H1 (cell line): ENCODE data around the gene NUP42. TPM values are rescaled to one million over a fixed set of nuclear protein-coding genes. Genes with fewer than 3 reads are reported as not detected.

ENCODE experiments used
- CTCF ChIA-PET: fragments of 300-600 bp; sonication (Branson Sonifier 250); formaldehyde crosslinking; loops from one replicate; lab custom pipeline; 2021; ENCODE audit not compliant: partially characterized antibody; lab: Charles Lee
- POLR2A ChIA-PET: fragments of 300-600 bp; sonication (Branson Sonifier 250); formaldehyde crosslinking; loops from one replicate; lab custom pipeline; 2021; ENCODE audit warnings: inconsistent platforms; ENCODE audit not compliant: partially characterized antibody; lab: Charles Lee
- DNase-seq, 2 experiments: peaks; one replicate each; pipeline versions ENCODE4 v3.0.0 to v3.0.0-alpha.2; 2010 to 2022; ENCODE audit warnings: low spot score in 2 of 2, low read depth in 1 of 2, mixed read lengths in 1 of 2
- FAIRE-seq: peaks from 2 replicates; lab custom pipeline; 2011; peaks lifted over from hg19 to GRCh38; lab: Jason Lieb, UNC
- H2AFZ ChIP-seq: 2 replicates; pipeline ENCODE4 v1.8.1; 2012; ENCODE audit warnings: low read length, inconsistent platforms
- H2AK5ac ChIP-seq: 2 replicates; pipeline ENCODE4 v1.6.1; 2013; ENCODE audit warnings: low read depth, low read length
- H2BK120ac ChIP-seq: replicated peaks from 2 replicates; pipeline ENCODE3; 2013; ENCODE audit warnings: low read depth, low read length, inconsistent platforms
- H2BK12ac ChIP-seq: 2 replicates; pipeline ENCODE4 v1.6.1; 2013; ENCODE audit warnings: low read depth, low read length
- H2BK15ac ChIP-seq: 2 replicates; pipeline ENCODE4 v1.6.1; 2013; ENCODE audit warnings: low read length
- H2BK20ac ChIP-seq: 2 replicates; pipeline ENCODE4 v1.6.1; 2013; ENCODE audit warnings: low read length
- H2BK5ac ChIP-seq: 2 replicates; pipeline ENCODE4 v1.6.1; 2013; ENCODE audit warnings: low read depth, low read length
- H3K14ac ChIP-seq: 2 replicates; pipeline ENCODE4 v1.6.1; 2013; ENCODE audit warnings: inconsistent platforms; ENCODE audit not compliant: insufficient read length
- H3K18ac ChIP-seq: 2 replicates; pipeline ENCODE4 v1.6.1; 2013; ENCODE audit warnings: low read length; ENCODE audit errors: extremely low read depth
- H3K23ac ChIP-seq: 2 replicates; pipeline ENCODE4 v1.6.1; 2013; ENCODE audit warnings: inconsistent platforms; ENCODE audit not compliant: insufficient read length
- H3K23me2 ChIP-seq: 2 replicates; pipeline ENCODE4 v1.6.1; 2013; ENCODE audit warnings: low read depth, low read length
- H3K27ac ChIP-seq: 2 replicates; pipeline ENCODE4 v1.6.1; 2011; ENCODE audit warnings: low read depth, low read length, inconsistent platforms
- H3K27me3 ChIP-seq, 4 experiments: replicated peaks in 1 of 4; 1 replicate in 1 of 4; 2 replicates in 3 of 4; pipeline versions ENCODE4 v1.6.1 to v1.8.1; 2011 to 2013; ENCODE audit warnings: low read length in 3 of 4, mild to moderate bottlenecking in 3 of 4, inconsistent platforms in 2 of 4, mixed read lengths in 2 of 4, moderate library complexity in 1 of 4; ENCODE audit not compliant: control insufficient read depth in 3 of 4, insufficient read depth in 3 of 4; ENCODE audit errors: extremely low read depth in 1 of 4
- H3K36me3 ChIP-seq, 4 experiments: 2 replicates each; pipeline versions ENCODE4 v1.6.1 to v1.8.1; 2011 to 2013; ENCODE audit warnings: mild to moderate bottlenecking in 4 of 4, low read length in 3 of 4, moderate library complexity in 2 of 4, control low read depth in 1 of 4, inconsistent platforms in 1 of 4; ENCODE audit not compliant: insufficient read depth in 4 of 4, control insufficient read depth in 2 of 4
- H3K4ac ChIP-seq: replicated peaks from 2 replicates; pipeline ENCODE3; 2013; ENCODE audit warnings: low read length, low read depth, mixed read lengths, inconsistent platforms; ENCODE audit not compliant: insufficient read length
- H3K4me1 ChIP-seq, 4 experiments: replicated peaks in 1 of 4; 1 replicate in 1 of 4; 2 replicates in 3 of 4; pipeline versions ENCODE4 v1.6.1 to v1.8.1; 2011 to 2013; ENCODE audit warnings: low read length in 3 of 4, inconsistent platforms in 2 of 4, mixed read lengths in 1 of 4; ENCODE audit not compliant: insufficient read depth in 4 of 4, control insufficient read depth in 3 of 4
- H3K4me2 ChIP-seq, 2 experiments: 2 replicates each; pipeline versions ENCODE4 v1.6.1 to v1.8.1; 2011 to 2013; ENCODE audit warnings: low read depth in 2 of 2, low read length in 2 of 2, control low read depth in 1 of 2, inconsistent platforms in 1 of 2, mild to moderate bottlenecking in 1 of 2; ENCODE audit not compliant: insufficient read depth in 1 of 2
- H3K4me3 ChIP-seq, 4 experiments: fragments of 200-600, 300-600 bp in 1 of 4; sonication (generic), shearing (Covaris generic), sonication (Bioruptor Twin) in 1 of 4; 2 replicates each; pipeline versions ENCODE4 v1.5.1 to v1.8.1; 2011 to 2016; ENCODE audit warnings: low read length in 4 of 4, low read depth in 3 of 4, control low read depth in 2 of 4, inconsistent platforms in 2 of 4, mild to moderate bottlenecking in 2 of 4, mixed read lengths in 1 of 4, moderate library complexity in 1 of 4; ENCODE audit not compliant: insufficient read depth in 2 of 4; ENCODE audit errors: extremely low read depth in 1 of 4
- H3K56ac ChIP-seq: replicated peaks from 2 replicates; pipeline ENCODE3; 2013; ENCODE audit warnings: low read depth, mild to moderate bottlenecking, mixed read lengths, low read length, inconsistent platforms; ENCODE audit not compliant: insufficient read length
- H3K79me1 ChIP-seq: 2 replicates; pipeline ENCODE4 v1.6.1; 2013; ENCODE audit warnings: low read depth, low read length, control low read depth
- H3K79me2 ChIP-seq, 2 experiments: 2 replicates each; pipeline versions ENCODE4 v1.6.1 to v1.8.1; 2012 to 2013; ENCODE audit warnings: low read length in 2 of 2, mild to moderate bottlenecking in 2 of 2, inconsistent platforms in 1 of 2; ENCODE audit not compliant: insufficient read depth in 2 of 2, control insufficient read depth in 1 of 2
- H3K9ac ChIP-seq, 4 experiments: replicated peaks in 1 of 4; 1 replicate in 1 of 4; 2 replicates in 3 of 4; pipeline versions ENCODE4 v1.6.1 to v1.8.1; 2011 to 2013; ENCODE audit warnings: low read depth in 3 of 4, low read length in 3 of 4, control low read depth in 2 of 4, mild to moderate bottlenecking in 2 of 4, moderate library complexity in 2 of 4, inconsistent platforms in 1 of 4; ENCODE audit errors: extremely low read depth in 1 of 4
- H3K9me3 ChIP-seq, 2 experiments: 2 replicates each; pipeline versions ENCODE4 v1.6.1 to v1.8.1; 2012 to 2013; ENCODE audit warnings: mild to moderate bottlenecking in 2 of 2, moderate library complexity in 2 of 2, control low read depth in 1 of 2, inconsistent platforms in 1 of 2, low read depth in 1 of 2, low read length in 1 of 2, mixed read lengths in 1 of 2; ENCODE audit not compliant: insufficient read depth in 2 of 2
- H4K20me1 ChIP-seq, 2 experiments: replicated peaks in 1 of 2; 2 replicates each; pipeline versions ENCODE3 to v1.8.1; 2011 to 2013; ENCODE audit warnings: inconsistent platforms in 2 of 2, low read length in 2 of 2, mild to moderate bottlenecking in 1 of 2; ENCODE audit not compliant: insufficient read depth in 2 of 2, control insufficient read depth in 1 of 2
- H4K5ac ChIP-seq: 2 replicates; pipeline ENCODE4 v1.6.1; 2013; ENCODE audit warnings: low read length, low read depth, mixed read lengths, inconsistent platforms; ENCODE audit not compliant: insufficient read length
- H4K8ac ChIP-seq: 2 replicates; pipeline ENCODE4 v1.8.0; 2013; ENCODE audit warnings: mild to moderate bottlenecking, moderate library complexity, low read length, inconsistent platforms; ENCODE audit not compliant: insufficient read depth; ENCODE audit errors: extremely low read depth
- H4K91ac ChIP-seq: replicated peaks from 2 replicates; pipeline ENCODE3; 2013; ENCODE audit warnings: low read length, mixed read lengths, inconsistent platforms; ENCODE audit not compliant: insufficient read length
- CBX8 ChIP-seq: fragments of 300-800, 300-1000 bp; sonication (generic); IDR thresholded peaks from 2 replicates; pipeline ENCODE4 v1.7.1; 2016; ENCODE audit warnings: low read depth, low read length, borderline replicate concordance
- CTCF ChIP-seq, 3 experiments: IDR thresholded peaks; 1 replicate in 2 of 3; 2 replicates in 1 of 3; pipeline versions ENCODE4 v1.5.1 to v1.6.1; 2011; ENCODE audit warnings: low read length in 3 of 3, mild to moderate bottlenecking in 3 of 3, inconsistent platforms in 2 of 3, low read depth in 1 of 3, moderate library complexity in 1 of 3; ENCODE audit not compliant: insufficient read depth in 1 of 3; ENCODE audit errors: control extremely low read depth in 1 of 3
- EGR1 ChIP-seq: IDR thresholded peaks from 2 replicates; pipeline ENCODE4 v1.6.1; 2011; ENCODE audit warnings: low read depth, low read length, borderline replicate concordance
- SIX5 ChIP-seq: IDR thresholded peaks from 2 replicates; pipeline ENCODE4 v1.6.1; 2011; ENCODE audit warnings: mild to moderate bottlenecking, low read depth, low read length
- TEAD4 ChIP-seq: IDR thresholded peaks from 2 replicates; pipeline ENCODE4 v1.6.1; 2012; ENCODE audit warnings: low read depth, low read length, inconsistent platforms, mixed read lengths
- WGBS, 2 experiments: shearing (Covaris generic) in 1 of 2; methylation state at CpG; one replicate each; pipeline versions ENCODE4 v1.1.6 to v1.1.7; 2013 to 2015; ENCODE audit warnings: low lambda C conversion rate in 2 of 2, mixed read lengths in 2 of 2, inconsistent platforms in 1 of 2, low coverage in 1 of 2, missing lambda C conversion rate in 1 of 2; ENCODE audit not compliant: insufficient replicate concordance in 2 of 2, insufficient coverage in 1 of 2, insufficient read length in 1 of 2; ENCODE audit errors: extremely low coverage in 1 of 2, missing lambda C conversion rate in 1 of 2; 5-methylcytosine and 5-hydroxymethylcytosine counted together
- polyA plus RNA-seq, 7 experiments: library from polyadenylated mRNA; depleted of rRNA in 3 of 7; stranded (reverse) in 5 of 7; unstranded in 2 of 7; fragments of >200 nt in 5 of 7; fragments of 200-250 nt in 2 of 7; gene quantifications; 1 replicate in 5 of 7; 2 replicates in 1 of 7; 4 replicates in 1 of 7; pipeline versions ENCODE4 v1.2.1 to v1.2.3, GENCODE V29; 2011 to 2013; ENCODE audit warnings: missing spikeins in 2 of 7, mixed read lengths in 2 of 7
- total RNA-seq: library from RNA; stranded (reverse); fragmentation: NEBNext Ultra II Directional; extraction: Animal tissue kit (Norgen Biotek cat#: 25700); gene quantifications from 2 replicates; pipeline ENCODE4 v1.2.1, GENCODE V29; 2021

NUP42 gene
- total and polyA plus RNA-seq, 2 of the 8 experiments (the other 6 are each of a cell fraction or from before 2014, with no cell fraction given), result 31.8 to 41.2 TPM

GRCh38 chr7:23212841-23213240 is 31.0 kb downstream of the NUP42 start:
- Histone ChIP-seq H4K20me1 (no peaks in the 10 kb centered on the region), H3K23ac (no peak overlapping the region), H2BK120ac (no peak overlapping the region), H2AK5ac (no peak overlapping the region), H4K5ac (no peak overlapping the region), H4K8ac (no peak overlapping the region), H2BK15ac (no peak overlapping the region), H3K23me2 (no peaks in the 10 kb centered on the region), H3K9ac (no peak overlapping the region), H3K27me3 (no peaks in the 10 kb centered on the region; a peak in 2 of 7 replicates), H3K79me2 (no peaks in the 10 kb centered on the region), H3K4ac (no peak overlapping the region), H2AFZ (peak overlapping the region; percentile 28), H3K14ac (no peak overlapping the region), H2BK20ac (no peak overlapping the region), H3K4me3 (no peak overlapping the region), H3K4me1 (no peaks in the 10 kb centered on the region; a peak in 2 of 7 replicates), H3K27ac (no peak overlapping the region), H3K9me3 (no peaks in the 10 kb centered on the region), H3K36me3 (no peaks in the 10 kb centered on the region), H4K91ac (no peak overlapping the region), H3K18ac (no peak overlapping the region), H2BK5ac (no peak overlapping the region), H3K4me2 (no peak overlapping the region), H2BK12ac (no peak overlapping the region), H3K56ac (no peak overlapping the region), H3K79me1 (no peaks in the 10 kb centered on the region)
- POLR2A ChIA-PET, result interaction anchor here (0.8 to 2.0 kb wide), 4 partner anchors 8 to 402 kb away, joined by 3 to 4 read pairs (median 4); no protein-coding TSS in a partner anchor
- CTCF ChIA-PET, result no interaction called here
- TF ChIP-seq TEAD4 (no peak), CBX8 (no peak), CTCF (IDR thresholded peaks at IDR 0.05; ENCODE audit: control extremely low read depth in 1 of 3, insufficient read depth in 1 of 3, low read depth in 1 of 3, low read length in 3 of 3) (no peak), SIX5 (no peak), EGR1 (no peak)
- no peak for DNase-seq
- FAIRE-seq, result no peak
- 85% methylated on average over 4 of the region's 4 CpGs; no CpG with 5 or more reads in 1 of the 2 experiments for WGBS, 2 experiments
